ENCODE measurements around the gene UGT2B17. TPM values are rescaled to one million over a fixed set of nuclear protein-coding genes. Genes with fewer than 3 reads are reported as not detected.
"Not testable (repeated sequence)": the region's sequence is repeated elsewhere in the genome, so short reads cannot be mapped to it uniquely, and the experiment has no call there.

UGT2B17 gene
- total RNA-seq, 1 donor from 2014 or later, result 0.18 TPM

GRCh38 chr4:68575081-68575480 lies 1.0 kb downstream of the UGT2B17 start:
- no peak overlapping the region for H3K4me3 ChIP-seq
- H3K27me3 ChIP-seq (ENCODE audit: low read depth), result no peaks in the 10 kb centered on the region
- DNase-seq (no peak), ATAC-seq (no peak)
- intact Hi-C loops (cut with DNase I), result no loop called here
- H3K9me3 ChIP-seq, result no peaks in the 10 kb centered on the region
- no peak overlapping the region for H3K27ac ChIP-seq
- no peak for TF ChIP-seq CTCF (IDR thresholded peaks at IDR 0.05)
- H3K4me1 ChIP-seq, result no peaks in the 10 kb centered on the region
- H3K36me3 ChIP-seq, result no peaks in the 10 kb centered on the region

GRCh38 chr4:68572653-68573170 lies 3.4 kb downstream of the UGT2B17 start:
- no peaks in the 10 kb centered on the region for H3K9me3 ChIP-seq
- ATAC-seq (no peak), DNase-seq (no peak)
- H3K36me3 ChIP-seq, result no peaks in the 10 kb centered on the region
- H3K4me1 ChIP-seq, result no peaks in the 10 kb centered on the region
- H3K27me3 ChIP-seq (ENCODE audit: low read depth), result no peaks in the 10 kb centered on the region
- H3K27ac ChIP-seq, result no peak overlapping the region
- intact Hi-C loops (cut with DNase I), result no loop called here
- no peak for TF ChIP-seq CTCF (IDR thresholded peaks at IDR 0.05)
- no peak overlapping the region for H3K4me3 ChIP-seq

- DNase-seq, result no peak
- no peak overlapping the region for H3K27ac ChIP-seq
- no peak overlapping the region for H3K4me3 ChIP-seq
- no peaks in the 10 kb centered on the region for H3K27me3 ChIP-seq (ENCODE audit: low read depth)
- intact Hi-C loops (cut with DNase I), result no loop called here
- H3K36me3 ChIP-seq, result no peaks in the 10 kb centered on the region
- TF ChIP-seq CTCF (IDR thresholded peaks at IDR 0.05), result no peak
- no peaks in the 10 kb centered on the region for H3K9me3 ChIP-seq
- H3K4me1 ChIP-seq, result no peaks in the 10 kb centered on the region
- ATAC-seq, result no peak
These were observed 6.0 kb downstream of the UGT2B17 start for GRCh38 chr4:68570122-68570507.

- H3K36me3 ChIP-seq, result no peaks in the 10 kb centered on the region
- no peaks in the 10 kb centered on the region for H3K9me3 ChIP-seq
- no peak overlapping the region for H3K27ac ChIP-seq
- TF ChIP-seq CTCF (IDR thresholded peaks at IDR 0.05), result no peak
- ATAC-seq, result no peak
- no peak for DNase-seq
- H3K27me3 ChIP-seq (ENCODE audit: low read depth), result no peaks in the 10 kb centered on the region
- intact Hi-C loops (cut with DNase I), result no loop called here
- no peaks in the 10 kb centered on the region for H3K4me1 ChIP-seq
- H3K4me3 ChIP-seq, result no peak overlapping the region
These were observed 6.5 kb downstream of the UGT2B17 start for GRCh38 chr4:68569466-68570121.

GRCh38 chr4:68569036-68569435 lies 7.1 kb downstream of the UGT2B17 start:
- intact Hi-C loops (cut with DNase I); H3K4me1 ChIP-seq; ATAC-seq; H3K9me3 ChIP-seq; H3K27me3 ChIP-seq (ENCODE audit: low read depth); H3K36me3 ChIP-seq; DNase-seq; H3K27ac ChIP-seq; H3K4me3 ChIP-seq: not testable (repeated sequence)

- H3K36me3 ChIP-seq; H3K4me3 ChIP-seq; H3K27me3 ChIP-seq (ENCODE audit: low read depth); DNase-seq; H3K9me3 ChIP-seq; H3K4me1 ChIP-seq; intact Hi-C loops (cut with DNase I); ATAC-seq; H3K27ac ChIP-seq: not testable (repeated sequence)
These were observed 7.6 kb downstream of the UGT2B17 start for GRCh38 chr4:68568535-68568934.

- ATAC-seq; DNase-seq; intact Hi-C loops (cut with DNase I); H3K9me3 ChIP-seq; H3K4me1 ChIP-seq; H3K27me3 ChIP-seq (ENCODE audit: low read depth); H3K4me3 ChIP-seq; H3K36me3 ChIP-seq; H3K27ac ChIP-seq: not testable (repeated sequence)
These were observed 9.8 kb downstream of the UGT2B17 start for GRCh38 chr4:68566364-68566763.

- H3K9me3 ChIP-seq; H3K4me1 ChIP-seq; H3K27me3 ChIP-seq (ENCODE audit: low read depth); H3K36me3 ChIP-seq; H3K4me3 ChIP-seq; ATAC-seq; DNase-seq; H3K27ac ChIP-seq; intact Hi-C loops (cut with DNase I): not testable (repeated sequence)
These were observed 11.0 kb downstream of the UGT2B17 start for GRCh38 chr4:68565082-68565481.

GRCh38 chr4:68560364-68561070 lies 15.6 kb downstream of the UGT2B17 start:
- H3K4me1 ChIP-seq; ATAC-seq; H3K27me3 ChIP-seq (ENCODE audit: low read depth); H3K4me3 ChIP-seq; DNase-seq; intact Hi-C loops (cut with DNase I); H3K27ac ChIP-seq; H3K36me3 ChIP-seq; H3K9me3 ChIP-seq: not testable (repeated sequence)

GRCh38 chr4:68553830-68554229 lies 22.3 kb downstream of the UGT2B17 start:
- ATAC-seq; H3K27ac ChIP-seq; H3K9me3 ChIP-seq; H3K36me3 ChIP-seq; H3K4me3 ChIP-seq; DNase-seq; H3K27me3 ChIP-seq (ENCODE audit: low read depth); intact Hi-C loops (cut with DNase I); H3K4me1 ChIP-seq: not testable (repeated sequence)
